H1 (cell line): ENCODE measurements around the gene CCDC51. TPM values are rescaled to one million over a fixed set of nuclear protein-coding genes. Genes with fewer than 3 reads are reported as not detected.

Experiments
- BACH1 ChIP-seq: IDR thresholded peaks from 2 replicates; pipeline ENCODE4 v1.6.1; 2012; ENCODE audit warnings: low read length, improper control_type of control experiment
- BRCA1 ChIP-seq: IDR thresholded peaks from 2 replicates; pipeline ENCODE4 v1.6.1; 2012; ENCODE audit warnings: low read depth, low read length, improper control_type of control experiment
- EGR1 ChIP-seq: IDR thresholded peaks from 2 replicates; pipeline ENCODE4 v1.6.1; 2011; ENCODE audit warnings: low read depth, low read length, borderline replicate concordance
- GTF2F1 ChIP-seq: IDR thresholded peaks from 2 replicates; pipeline ENCODE4 v1.6.1; 2012; ENCODE audit warnings: low read depth, low read length, improper control_type of control experiment, borderline replicate concordance
- HDAC2 ChIP-seq, 2 experiments: fragments of 300-600 bp in 1 of 2; sonication (generic) in 1 of 2; IDR thresholded peaks; 2 replicates each; pipeline ENCODE4 v1.6.1; 2011 to 2012; ENCODE audit warnings: low read depth in 2 of 2, low read length in 2 of 2, mild to moderate bottlenecking in 2 of 2, moderate library complexity in 2 of 2, borderline replicate concordance in 1 of 2, inconsistent platforms in 1 of 2
- JUND ChIP-seq: IDR thresholded peaks from 2 replicates; pipeline ENCODE4 v1.6.1; 2011; ENCODE audit warnings: mild to moderate bottlenecking, improper control_type of control experiment, low read length
- KDM5A ChIP-seq: fragments of 200-600 bp; IDR thresholded peaks from 2 replicates; pipeline ENCODE4 v1.7.1; 2012; ENCODE audit warnings: mild to moderate bottlenecking, low read length, inconsistent platforms, mixed read lengths
- POLR2A ChIP-seq, 2 experiments: IDR thresholded peaks; 1 replicate in 1 of 2; 2 replicates in 1 of 2; pipeline ENCODE4 v1.6.1; 2011; ENCODE audit warnings: low read depth in 2 of 2, low read length in 2 of 2, mild to moderate bottlenecking in 2 of 2; ENCODE audit errors: control extremely low read depth in 1 of 2
- POU5F1 ChIP-seq: IDR thresholded peaks from 2 replicates; pipeline ENCODE4 v1.6.1; 2011; ENCODE audit warnings: low read depth, mild to moderate bottlenecking, low read length, moderate library complexity
- RAD21 ChIP-seq, 2 experiments: IDR thresholded peaks in 1 of 2; conservative IDR thresholded peaks in 1 of 2; 2 replicates each; pipeline ENCODE4 v1.6.1; 2011; ENCODE audit warnings: low read depth in 2 of 2, low read length in 2 of 2, improper control_type of control experiment in 1 of 2, inconsistent platforms in 1 of 2, mild to moderate bottlenecking in 1 of 2, moderate library complexity in 1 of 2
- RNF2 ChIP-seq: fragments of 200-900, 300-1000 bp; sonication (generic); IDR thresholded peaks from 2 replicates; pipeline ENCODE4 v1.7.1; 2016; ENCODE audit warnings: borderline replicate concordance, low read depth, mild to moderate bottlenecking, antibody characterized with exemption, low read length; ENCODE audit not compliant: poor library complexity, severe bottlenecking; ENCODE audit errors: missing control alignments
- RXRA ChIP-seq: IDR thresholded peaks from 2 replicates; pipeline ENCODE4 v1.6.1; 2011; ENCODE audit warnings: low read depth, mild to moderate bottlenecking, low read length, moderate library complexity; ENCODE audit not compliant: insufficient read depth
- SIN3A ChIP-seq, 2 experiments: IDR thresholded peaks in 1 of 2; conservative IDR thresholded peaks in 1 of 2; 2 replicates each; pipeline ENCODE4 v1.6.1; 2011 to 2012; ENCODE audit warnings: low read length in 2 of 2, improper control_type of control experiment in 1 of 2, low read depth in 1 of 2, mild to moderate bottlenecking in 1 of 2
- SIX5 ChIP-seq: IDR thresholded peaks from 2 replicates; pipeline ENCODE4 v1.6.1; 2011; ENCODE audit warnings: mild to moderate bottlenecking, low read depth, low read length
- SUZ12 ChIP-seq: fragments of 200-600 bp; sonication (generic); IDR thresholded peaks from 2 replicates; pipeline ENCODE4 v1.6.1; 2012; ENCODE audit warnings: mild to moderate bottlenecking, inconsistent platforms, low read length, moderate library complexity, mixed read lengths
- TBP ChIP-seq: IDR thresholded peaks from 2 replicates; pipeline ENCODE4 v1.6.1; 2011; ENCODE audit warnings: low read depth, low read length, improper control_type of control experiment
- ZNF274 ChIP-seq: IDR thresholded peaks from 2 replicates; pipeline ENCODE4 v1.7.0; 2012; ENCODE audit warnings: low read length, borderline replicate concordance; ENCODE audit errors: extremely low read depth
- polyA plus RNA-seq, 7 experiments: library from polyadenylated mRNA; depleted of rRNA in 3 of 7; stranded (reverse) in 5 of 7; unstranded in 2 of 7; fragments of >200 nt in 5 of 7; fragments of 200-250 nt in 2 of 7; gene quantifications; 1 replicate in 5 of 7; 2 replicates in 1 of 7; 4 replicates in 1 of 7; pipeline versions ENCODE4 v1.2.1 to v1.2.3, GENCODE V29; 2011 to 2013; ENCODE audit warnings: missing spikeins in 2 of 7, mixed read lengths in 2 of 7
- total RNA-seq: library from RNA; stranded (reverse); fragmentation: NEBNext Ultra II Directional; extraction: Animal tissue kit (Norgen Biotek cat#: 25700); gene quantifications from 2 replicates; pipeline ENCODE4 v1.2.1, GENCODE V29; 2021
- TF ChIP-seq, protein P1 (sequence below): IDR thresholded peaks from 2 replicates; pipeline ENCODE4 v1.6.1; 2012; ENCODE audit warnings: low read length, inconsistent platforms
- TF ChIP-seq, protein P2 (sequence below): IDR thresholded peaks from 2 replicates; pipeline ENCODE4 v1.6.1; 2012; ENCODE audit warnings: inconsistent platforms
- TF ChIP-seq, protein P3 (sequence below): IDR thresholded peaks from 2 replicates; pipeline ENCODE4 v1.6.1; 2012; ENCODE audit warnings: inconsistent platforms

Gene CCDC51
- total and polyA plus RNA-seq, 2 of the 8 experiments (the other 6 are each of a cell fraction or from before 2014, with no cell fraction given), result 21.3 to 21.4 TPM

DNA sequence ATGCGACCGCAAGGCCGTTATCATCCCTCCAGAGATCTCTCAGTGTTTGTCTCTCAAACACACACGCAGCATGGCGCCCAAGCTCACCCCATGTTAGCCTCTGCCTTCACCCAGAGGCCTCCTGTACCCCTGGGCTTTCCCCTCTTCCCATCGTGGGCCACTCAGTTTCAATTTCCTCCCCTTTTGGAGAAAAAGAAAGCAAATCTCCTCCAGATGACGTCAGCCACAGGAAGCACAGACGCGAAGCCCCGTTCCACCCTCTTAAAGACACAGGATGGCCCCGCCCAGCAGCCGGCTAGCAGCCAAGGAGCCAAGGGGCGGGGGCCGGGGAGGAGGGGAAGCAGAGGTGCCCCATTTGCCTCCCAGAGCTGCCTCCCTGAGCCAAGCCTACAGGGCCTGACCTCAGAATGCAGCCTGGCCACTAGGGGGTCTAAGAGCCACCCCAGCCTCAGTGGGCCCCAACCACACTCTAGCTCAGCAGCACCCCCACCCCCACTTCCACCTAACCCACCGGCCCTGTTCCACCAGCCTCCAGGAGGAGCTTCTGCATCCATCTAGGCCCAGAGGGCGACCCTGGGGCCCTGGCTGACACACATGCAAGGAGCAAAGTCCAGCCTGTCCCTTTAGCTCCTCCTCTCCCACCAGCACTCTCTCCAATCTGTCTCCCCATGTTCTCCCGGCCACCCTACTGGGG is 33.2 kb upstream of the CCDC51 start (continued):
- TF ChIP-seq GTF2F1 (no peak), RNF2 (no peak), KDM5A (no peak), JUND (peak; percentile 83), ZNF274 (no peak), EGR1 (0 out of 2 replicates have a peak, but pooled peaks have one; percentile 5), BACH1 (peak; percentile 43; the same call in 1 of the 2 replicates), RXRA (0 out of 2 replicates have a peak, but pooled peaks have one; percentile 75), RAD21 (IDR thresholded peaks at IDR 0.05 in 1 of 2, conservative IDR thresholded peaks at IDR 0.05 in 1 of 2; ENCODE audit: low read depth in 2 of 2, low read length in 2 of 2) (peak; percentile 27 to 43; a peak in 3 of 4 replicates), HDAC2 (IDR thresholded peaks at IDR 0.05; ENCODE audit: borderline replicate concordance in 1 of 2, low read depth in 2 of 2, low read length in 2 of 2) (0 out of 4 replicates have a peak, but pooled peaks of 1 of the 2 experiments have one; percentile 76), SUZ12 (no peak), TBP (peak; percentile 46; the same call in 1 of the 2 replicates), SIN3A (conservative IDR thresholded peaks at IDR 0.05 in 1 of 2, IDR thresholded peaks at IDR 0.05 in 1 of 2; ENCODE audit: low read depth in 1 of 2, low read length in 2 of 2) (0 out of 4 replicates have a peak, but pooled peaks of 1 of the 2 experiments have one; percentile 49), SIX5 (no peak), BRCA1 (no peak), POU5F1 (no peak), POLR2A (IDR thresholded peaks at IDR 0.05; ENCODE audit: control extremely low read depth in 1 of 2, low read depth in 2 of 2, low read length in 2 of 2) (peak in 1 of 2 experiments; percentile 87; a peak in 1 of 3 replicates)
- TF ChIP-seq, protein P1, sequence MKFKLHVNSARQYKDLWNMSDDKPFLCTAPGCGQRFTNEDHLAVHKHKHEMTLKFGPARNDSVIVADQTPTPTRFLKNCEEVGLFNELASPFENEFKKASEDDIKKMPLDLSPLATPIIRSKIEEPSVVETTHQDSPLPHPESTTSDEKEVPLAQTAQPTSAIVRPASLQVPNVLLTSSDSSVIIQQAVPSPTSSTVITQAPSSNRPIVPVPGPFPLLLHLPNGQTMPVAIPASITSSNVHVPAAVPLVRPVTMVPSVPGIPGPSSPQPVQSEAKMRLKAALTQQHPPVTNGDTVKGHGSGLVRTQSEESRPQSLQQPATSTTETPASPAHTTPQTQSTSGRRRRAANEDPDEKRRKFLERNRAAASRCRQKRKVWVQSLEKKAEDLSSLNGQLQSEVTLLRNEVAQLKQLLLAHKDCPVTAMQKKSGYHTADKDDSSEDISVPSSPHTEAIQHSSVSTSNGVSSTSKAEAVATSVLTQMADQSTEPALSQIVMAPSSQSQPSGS, result peak; percentile 98
- TF ChIP-seq, protein P2, sequence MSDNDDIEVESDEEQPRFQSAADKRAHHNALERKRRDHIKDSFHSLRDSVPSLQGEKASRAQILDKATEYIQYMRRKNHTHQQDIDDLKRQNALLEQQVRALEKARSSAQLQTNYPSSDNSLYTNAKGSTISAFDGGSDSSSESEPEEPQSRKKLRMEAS, result peak; percentile 51; the same call in 1 of the 2 replicates
- TF ChIP-seq, protein P3, sequence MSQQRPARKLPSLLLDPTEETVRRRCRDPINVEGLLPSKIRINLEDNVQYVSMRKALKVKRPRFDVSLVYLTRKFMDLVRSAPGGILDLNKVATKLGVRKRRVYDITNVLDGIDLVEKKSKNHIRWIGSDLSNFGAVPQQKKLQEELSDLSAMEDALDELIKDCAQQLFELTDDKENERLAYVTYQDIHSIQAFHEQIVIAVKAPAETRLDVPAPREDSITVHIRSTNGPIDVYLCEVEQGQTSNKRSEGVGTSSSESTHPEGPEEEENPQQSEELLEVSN, result no peak
